HS-27A (cell line): Measurements from ENCODE around the gene SLC9A5.
A peak's percentile ranks its signal among the peaks of the same experiment; 100 is the strongest.

Experiments
- DNase-seq: peaks from one replicate; pipeline ENCODE4 v3.0.0-alpha.2; 2012; ENCODE audit warnings: low read depth, missing footprints

SLC9A5 gene

GRCh38 chr16:67258161-67258835, 9.5 kb downstream of the SLC9A5 start:
- no peak for DNase-seq

- no peak for DNase-seq
These were observed 10.9 kb downstream of the SLC9A5 start for GRCh38 chr16:67259705-67260104.

DNA sequence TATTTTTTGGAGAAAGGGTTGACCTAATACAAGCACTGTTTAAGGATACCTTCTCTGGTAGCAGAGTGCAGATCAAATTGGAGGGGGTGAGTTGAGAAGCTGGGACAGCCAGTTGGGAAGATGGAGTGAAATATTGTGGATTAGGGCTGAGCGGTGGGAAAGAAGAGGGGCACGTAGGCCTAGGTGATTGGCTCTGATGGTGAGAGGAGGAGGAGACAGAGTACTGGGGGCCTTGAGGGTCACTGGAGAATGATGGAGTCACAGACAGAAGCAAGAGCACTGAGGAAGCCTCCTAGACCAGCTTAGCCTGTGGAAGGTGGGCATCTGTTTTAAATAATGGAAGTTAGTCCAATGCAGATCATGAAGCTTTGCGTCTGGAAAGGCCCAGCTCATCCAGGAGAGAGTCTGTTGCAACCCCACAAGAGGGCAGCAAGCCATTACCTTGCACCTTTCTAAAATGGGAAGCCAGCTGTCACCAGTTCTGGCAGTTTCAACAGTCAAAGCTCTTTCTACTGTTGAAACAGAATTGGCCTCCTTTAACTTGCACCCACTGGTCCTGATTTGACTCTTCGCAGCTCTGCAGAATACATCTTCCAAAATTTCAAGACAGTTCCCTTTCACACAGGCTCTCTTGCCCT, 11.8 kb downstream of the SLC9A5 start:
- no peak for DNase-seq

DNA sequence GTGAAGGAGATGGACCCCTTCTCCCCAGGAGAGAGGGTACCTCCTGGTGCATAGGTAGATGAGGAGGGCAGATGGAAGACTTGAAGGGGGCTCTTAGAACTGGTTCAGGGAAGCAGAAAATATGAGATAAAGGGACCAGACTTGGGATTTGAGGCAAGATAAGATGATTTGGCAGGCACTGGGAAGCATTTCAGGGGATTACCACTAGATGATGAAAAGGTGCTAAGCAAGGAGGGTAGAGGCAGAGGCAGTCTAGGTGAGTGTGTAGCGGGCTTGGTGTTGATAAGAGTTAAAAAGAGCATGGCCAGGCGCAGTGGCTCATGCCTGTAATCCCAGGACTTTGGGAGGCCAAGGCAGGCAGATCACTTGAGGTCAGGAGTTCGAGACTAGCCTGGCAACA, 14.4 kb downstream of the SLC9A5 start:
- DNase-seq, result no peak

DNA sequence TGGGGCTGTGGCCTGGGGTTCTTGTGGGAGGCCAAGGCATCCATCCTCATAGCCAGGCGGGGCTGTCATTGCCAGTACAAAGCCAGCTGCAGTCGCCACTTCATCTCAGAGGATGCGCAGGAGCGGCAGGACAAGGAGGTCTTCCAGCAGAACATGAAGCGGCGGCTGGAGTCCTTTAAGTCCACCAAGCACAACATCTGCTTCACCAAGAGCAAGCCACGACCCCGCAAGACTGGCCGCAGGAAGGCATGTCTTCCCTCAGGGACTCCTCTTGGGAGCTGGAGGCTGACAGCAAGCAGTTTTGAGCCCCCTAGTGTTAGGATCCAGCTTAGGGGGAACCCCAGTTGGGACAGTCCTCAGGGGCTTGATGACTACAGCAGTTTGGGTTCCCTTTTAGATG, 15.5 kb downstream of the SLC9A5 start:
- no peak for DNase-seq

DNA sequence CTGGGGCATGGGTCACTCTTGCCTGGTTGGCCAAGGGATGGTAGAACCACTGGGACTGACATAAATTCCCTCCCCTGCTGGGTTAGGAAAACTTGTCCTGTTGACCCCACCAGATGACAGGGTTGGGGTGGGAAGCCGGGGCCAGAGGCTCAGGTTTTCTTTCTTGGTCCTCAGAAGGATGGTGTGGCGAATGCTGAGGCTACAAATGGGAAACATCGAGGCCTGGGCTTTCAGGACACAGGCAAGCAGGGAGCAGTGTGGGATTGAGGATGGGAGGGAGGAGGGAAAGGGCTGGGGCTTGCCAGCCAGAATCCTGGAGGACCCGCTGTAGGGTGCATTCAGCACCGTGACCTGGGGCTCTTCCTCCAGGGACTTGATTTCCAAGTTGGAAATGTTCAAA, 16.1 kb downstream of the SLC9A5 start:
- DNase-seq, result no peak

GRCh38 chr16:67265834-67266233, 17.1 kb downstream of the SLC9A5 start:
- DNase-seq, result no peak

GRCh38 chr16:67268136-67268579, 19.4 kb downstream of the SLC9A5 start:
- DNase-seq, result peak; percentile 94

GRCh38 chr16:67269766-67270165, 21.0 kb downstream of the SLC9A5 start:
- DNase-seq, result no peak

DNA sequence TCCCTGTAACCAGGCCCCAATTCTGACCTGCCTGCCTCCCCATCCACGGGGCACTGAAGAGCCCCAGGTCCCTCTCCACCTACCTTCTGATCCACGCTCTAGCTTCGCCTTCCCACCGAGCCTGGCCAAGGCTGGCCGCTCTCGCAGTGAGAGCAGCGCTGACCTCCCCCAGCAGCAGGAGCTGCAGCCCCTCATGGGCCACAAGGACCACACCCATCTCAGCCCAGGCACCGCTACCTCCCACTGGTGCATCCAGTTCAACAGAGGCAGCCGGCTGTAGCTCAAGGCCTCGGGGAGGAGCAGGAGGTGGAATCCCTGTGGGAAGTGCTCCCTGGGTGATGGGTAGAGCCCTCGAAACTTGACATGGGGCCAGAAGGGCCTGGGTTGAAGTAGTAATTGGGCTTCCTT, 22.2 kb downstream of the SLC9A5 start:
- no peak for DNase-seq

GRCh38 chr16:67271446-67271845, 22.7 kb downstream of the SLC9A5 start:
- no peak for DNase-seq

DNA sequence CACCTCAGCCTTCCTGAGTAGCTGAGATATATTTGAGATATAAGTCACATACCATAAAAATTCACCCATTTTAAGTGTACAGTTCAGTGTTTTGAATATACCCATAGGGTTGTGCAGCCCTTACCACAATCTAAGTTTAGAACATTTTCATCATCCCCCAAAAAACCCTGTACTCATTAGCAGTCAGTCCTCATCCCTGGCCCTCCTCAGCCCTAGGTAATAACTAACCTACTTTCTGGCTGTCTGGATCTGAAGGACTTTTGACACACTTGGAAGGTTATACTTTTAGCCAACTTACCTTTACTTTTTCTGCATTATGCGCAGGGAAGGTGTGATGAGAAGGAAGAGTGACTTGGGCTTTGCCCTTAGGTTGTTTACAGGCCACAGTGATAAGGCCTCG, 26.5 kb downstream of the SLC9A5 start:
- DNase-seq, result no peak

- DNase-seq, result peak; percentile 98
These were observed 28.7 kb downstream of the SLC9A5 start for GRCh38 chr16:67277294-67277998.

GRCh38 chr16:67277999-67278772, 29.4 kb downstream of the SLC9A5 start:
- DNase-seq, result peak; percentile 62

DNA sequence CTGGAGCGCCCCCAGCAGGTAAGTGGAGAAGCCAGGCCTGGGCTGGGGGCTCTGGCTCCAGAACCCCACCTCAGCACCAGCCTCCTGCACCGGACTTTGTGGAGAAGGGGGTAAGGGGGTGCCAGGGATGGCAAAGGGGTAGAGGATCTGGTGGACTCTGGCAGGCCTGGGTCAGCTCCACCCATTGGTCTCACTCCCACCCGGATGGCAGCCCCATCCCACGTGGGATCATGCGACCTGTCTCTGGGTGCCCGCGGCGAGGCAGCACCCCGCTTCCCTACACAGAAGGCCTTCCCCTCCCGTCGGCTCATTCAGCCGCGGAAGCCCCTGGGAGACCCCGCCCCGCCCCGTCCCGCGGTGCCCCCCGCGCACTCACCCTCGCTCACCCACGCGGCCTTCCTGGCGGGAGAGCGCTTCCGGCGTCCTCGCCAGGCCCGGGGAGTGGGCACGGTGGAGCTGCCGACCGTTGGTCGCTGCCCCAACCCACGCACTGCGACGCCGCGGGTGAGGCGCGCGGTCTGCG, 30.1 kb downstream of the SLC9A5 start:
- no peak for DNase-seq

- DNase-seq, result peak; percentile 48
These were observed 30.7 kb downstream of the SLC9A5 start, which contains the start of gene PLEKHG4 for GRCh38 chr16:67279296-67280089. Gene PLEKHG4 (plus strand): TSS chr16:67279532. CDS start chr16:67280045, 513 bp downstream.

DNA sequence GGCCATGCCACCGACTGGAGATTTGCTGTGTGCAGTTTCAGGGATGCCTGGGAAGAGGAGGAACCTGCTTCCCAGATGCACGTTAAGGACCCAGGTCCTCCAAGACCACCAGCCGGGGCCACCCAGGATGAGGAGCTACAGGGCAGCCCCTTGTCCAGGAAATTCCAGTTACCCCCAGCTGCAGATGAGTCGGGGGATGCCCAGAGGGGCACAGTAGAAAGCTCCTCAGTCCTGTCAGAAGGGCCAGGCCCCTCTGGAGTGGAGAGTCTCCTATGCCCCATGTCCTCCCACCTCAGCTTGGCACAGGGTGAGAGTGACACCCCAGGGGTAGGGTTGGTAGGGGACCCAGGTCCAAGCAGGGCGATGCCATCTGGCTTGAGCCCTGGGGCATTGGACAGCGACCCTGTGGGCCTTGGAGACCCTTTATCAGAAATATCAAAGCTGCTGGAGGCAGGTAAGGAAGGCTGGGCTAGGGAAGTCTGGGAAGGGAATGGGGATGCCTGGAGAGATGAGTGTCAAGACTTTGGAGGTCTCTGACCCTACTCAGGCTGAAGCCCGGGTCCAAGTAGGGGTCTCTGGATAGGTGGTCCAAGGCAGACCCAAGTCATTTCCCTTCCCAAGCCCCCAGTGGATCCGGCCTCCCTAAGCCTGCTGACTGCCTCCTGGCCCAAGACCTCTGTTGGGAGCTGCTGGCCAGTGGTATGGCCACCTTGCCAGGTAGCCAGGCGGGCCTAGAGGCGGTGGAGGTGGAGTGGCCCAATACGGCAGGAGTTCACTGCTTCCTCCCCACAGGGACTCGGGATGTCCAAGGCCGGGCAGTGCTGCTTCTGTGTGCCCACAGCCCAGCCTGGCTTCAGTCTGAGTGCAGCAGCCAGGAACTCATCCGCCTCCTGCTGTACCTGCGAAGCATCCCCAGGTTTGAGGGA, 31.6 kb downstream of the SLC9A5 start:
- no peak for DNase-seq

- no peak for DNase-seq
These were observed 33.0 kb downstream of the SLC9A5 start for GRCh38 chr16:67281536-67282446.

- DNase-seq, result no peak
These were observed 33.6 kb downstream of the SLC9A5 start for GRCh38 chr16:67282447-67282805.
